G401 (cell line): Measurements from ENCODE around the gene MCTP1. TPM values are rescaled to one million over a fixed set of nuclear protein-coding genes. Genes with fewer than 3 reads are reported as not detected.
A peak's percentile ranks its signal among the peaks of the same experiment; 100 is the strongest.

ENCODE experiments used
- DNase-seq: peaks from one replicate; pipeline ENCODE4 v3.0.0-alpha.2; 2015; ENCODE audit warnings: low spot score
- in situ Hi-C: cut with HindIII; loops from 2 replicates; pipeline ENCODE4 v1.10.0; 2016; ENCODE audit warnings: low sequenced_read_pairs, mixed read lengths
- total RNA-seq: library from RNA; depleted of rRNA; stranded (reverse); fragments of >200 nt; shearing (Covaris generic); gene quantifications from 2 replicates; pipeline ENCODE4 v1.2.3, GENCODE V29; 2014; rRNA removed

MCTP1 gene
- not detected in 2 replicates for total RNA-seq

GRCh38 chr5:95284572-95285408 is at the start of gene MCTP1:
Gene MCTP1, minus strand, starts transcription at chr5:95285094.
- peak; percentile 76 for DNase-seq
- in situ Hi-C loops = no loop called here

- in situ Hi-C loops = no loop called here
- DNase-seq = no peak
These were observed 47.3 kb upstream of the MCTP1 start for GRCh38 chr5:95332158-95332557.

- in situ Hi-C loops = no loop called here
- no peak for DNase-seq
These were observed 46.5 kb upstream of the MCTP1 start for GRCh38 chr5:95331358-95331757.

- in situ Hi-C loops = no loop called here
- DNase-seq = no peak
These were observed 42.3 kb upstream of the MCTP1 start for GRCh38 chr5:95327211-95327610.

- peak; percentile 90 for DNase-seq
- in situ Hi-C loops = no loop called here
These were observed 32.8 kb upstream of the MCTP1 start for GRCh38 chr5:95317687-95318086.

- no peak for DNase-seq
- in situ Hi-C loops = no loop called here
These were observed 32.2 kb upstream of the MCTP1 start for GRCh38 chr5:95317085-95317484.

- in situ Hi-C loops = no loop called here
- no peak for DNase-seq
These were observed 19.8 kb upstream of the MCTP1 start for GRCh38 chr5:95304711-95305110.

GRCh38 chr5:95298651-95299050 is 13.8 kb upstream of the MCTP1 start:
- DNase-seq = no peak
- in situ Hi-C loops = no loop called here

GRCh38 chr5:95296291-95296690 is 11.4 kb upstream of the MCTP1 start:
- in situ Hi-C loops = no loop called here
- DNase-seq = no peak

- in situ Hi-C loops = no loop called here
- DNase-seq = no peak
These were observed 488 bp upstream of the MCTP1 start for GRCh38 chr5:95285409-95285755.

GRCh38 chr5:95283761-95284571 is 928 bp downstream of the MCTP1 start:
- in situ Hi-C loops = no loop called here
- DNase-seq = peak; percentile 47

- in situ Hi-C loops = no loop called here
- peak; percentile 72 for DNase-seq
These were observed 1.8 kb downstream of the MCTP1 start for GRCh38 chr5:95283022-95283615.

- in situ Hi-C loops = no loop called here
- DNase-seq = peak; percentile 90
These were observed 3.7 kb downstream of the MCTP1 start for GRCh38 chr5:95281226-95281625.

- in situ Hi-C loops = no loop called here
- peak; percentile 84 for DNase-seq
These were observed 4.3 kb downstream of the MCTP1 start for GRCh38 chr5:95280401-95281095.

GRCh38 chr5:95274011-95274410 is 10.9 kb downstream of the MCTP1 start:
- in situ Hi-C loops = no loop called here
- no peak for DNase-seq

- in situ Hi-C loops = no loop called here
- peak; percentile 72 for DNase-seq
These were observed 12.5 kb downstream of the MCTP1 start for GRCh38 chr5:95272316-95272929.

GRCh38 chr5:95262933-95263660 is 21.8 kb downstream of the MCTP1 start:
- in situ Hi-C loops = no loop called here
- no peak for DNase-seq

- in situ Hi-C loops = no loop called here
- DNase-seq = peak; percentile 84
These were observed 23.3 kb downstream of the MCTP1 start for GRCh38 chr5:95261437-95262175.
